CD14-positive monocyte (primary cell): ENCODE data around the gene PRSS33. TPM values are rescaled to one million over a fixed set of nuclear protein-coding genes. Genes with fewer than 3 reads are reported as not detected.

Experiments used
- DNase-seq, 3 donors: peaks; one replicate each; pipeline ENCODE4 v3.0.0-alpha.2; 2011 to 2022
- H2AFZ ChIP-seq: 2 replicates; pipeline ENCODE4 v1.6.0; 2012; ENCODE audit warnings: mild to moderate bottlenecking, low read depth, low read length, inconsistent platforms; ENCODE audit not compliant: insufficient read depth, poor library complexity, severe bottlenecking
- H3K27ac ChIP-seq, 2 donors: 1 replicate in 1 of 2; 2 replicates in 1 of 2; pipeline ENCODE4 v1.5.1; 2012 to 2013; ENCODE audit warnings: low read length in 2 of 2, control low read depth in 1 of 2, inconsistent platforms in 1 of 2, low read depth in 1 of 2, mild to moderate bottlenecking in 1 of 2
- H3K27me3 ChIP-seq, 2 donors: one replicate each; pipeline versions ENCODE4 v1.6.0 to v1.6.1; 2011 to 2013; ENCODE audit warnings: low read length in 2 of 2; ENCODE audit not compliant: control insufficient read depth in 2 of 2, insufficient read depth in 2 of 2
- H3K36me3 ChIP-seq, 2 donors: replicated peaks in 1 of 2; 1 replicate in 1 of 2; 2 replicates in 1 of 2; pipeline versions ENCODE4 v1.5.1 to v1.6.1; 2012 to 2013; ENCODE audit warnings: low read length in 2 of 2, control low read depth in 1 of 2, inconsistent platforms in 1 of 2, mild to moderate bottlenecking in 1 of 2; ENCODE audit not compliant: insufficient read depth in 2 of 2, control insufficient read depth in 1 of 2
- H3K4me1 ChIP-seq, 2 donors: 1 replicate in 1 of 2; 2 replicates in 1 of 2; pipeline versions ENCODE4 v1.5.1 to v1.6.1; 2012 to 2013; ENCODE audit warnings: low read length in 2 of 2, control low read depth in 1 of 2, inconsistent platforms in 1 of 2, mild to moderate bottlenecking in 1 of 2, moderate library complexity in 1 of 2; ENCODE audit not compliant: insufficient read depth in 2 of 2, control insufficient read depth in 1 of 2
- H3K4me2 ChIP-seq: replicated peaks from 2 replicates; pipeline ENCODE3; 2012; ENCODE audit warnings: low read length, moderate library complexity, mild to moderate bottlenecking; ENCODE audit not compliant: poor library complexity, severe bottlenecking; ENCODE audit errors: extremely low read depth
- H3K4me3 ChIP-seq, 3 experiments: fragments of 200-600 bp in 1 of 3; sonication (generic) in 1 of 3; replicated peaks in 1 of 3; 1 replicate in 2 of 3; 2 replicates in 1 of 3; pipeline ENCODE4 v1.5.1; 2011 to 2013; ENCODE audit warnings: low read length in 3 of 3, mild to moderate bottlenecking in 3 of 3, control low read depth in 2 of 3, low read depth in 2 of 3, inconsistent platforms in 1 of 3, moderate library complexity in 1 of 3
- H3K79me2 ChIP-seq: 2 replicates; pipeline ENCODE4 v1.6.0; 2012; ENCODE audit warnings: mild to moderate bottlenecking, control low read depth, inconsistent platforms, low read length, moderate library complexity; ENCODE audit not compliant: insufficient read depth
- H3K9ac ChIP-seq: 2 replicates; pipeline ENCODE4 v1.6.0; 2017; ENCODE audit warnings: low read length, mild to moderate bottlenecking; ENCODE audit not compliant: insufficient read depth, poor library complexity, severe bottlenecking
- H3K9me3 ChIP-seq, 2 donors: replicated peaks in 1 of 2; 1 replicate in 1 of 2; 2 replicates in 1 of 2; pipeline versions ENCODE4 v1.5.1 to v1.6.1; 2012 to 2013; ENCODE audit warnings: low read length in 2 of 2, control low read depth in 1 of 2; ENCODE audit not compliant: control insufficient read depth in 1 of 2, insufficient read depth in 1 of 2
- H4K20me1 ChIP-seq: 2 replicates; pipeline ENCODE4 v1.6.0; 2012; ENCODE audit warnings: mild to moderate bottlenecking, low read length, control low read depth, moderate library complexity; ENCODE audit not compliant: insufficient read depth
- H3K27ac Mint-ChIP-seq, 7 donors: one replicate each; pipeline ENCODE4 v1.8.0; 2020; ENCODE audit warnings: mild to moderate bottlenecking in 7 of 7, mixed read lengths in 7 of 7, moderate library complexity in 6 of 7, inconsistent platforms in 2 of 7
- H3K27me3 Mint-ChIP-seq, 3 donors: one replicate each; pipeline ENCODE4 v1.8.0; 2021 to 2022; ENCODE audit warnings: low read depth in 3 of 3, mild to moderate bottlenecking in 3 of 3, mixed read lengths in 3 of 3, moderate library complexity in 3 of 3, inconsistent platforms in 1 of 3
- H3K36me3 Mint-ChIP-seq, 2 donors: one replicate each; pipeline ENCODE4 v1.8.0; 2020; ENCODE audit warnings: mixed read lengths in 2 of 2, inconsistent platforms in 1 of 2, mild to moderate bottlenecking in 1 of 2
- H3K4me1 Mint-ChIP-seq: one replicate; pipeline ENCODE4 v1.8.0; 2020; ENCODE audit warnings: mild to moderate bottlenecking, mixed read lengths
- H3K4me3 Mint-ChIP-seq, 2 donors: one replicate each; pipeline ENCODE4 v1.8.0; 2020; ENCODE audit warnings: mild to moderate bottlenecking in 2 of 2, mixed read lengths in 2 of 2, moderate library complexity in 1 of 2
- H3K9me3 Mint-ChIP-seq, 7 donors: one replicate each; pipeline ENCODE4 v1.8.0; 2020 to 2022; ENCODE audit warnings: mixed read lengths in 7 of 7, mild to moderate bottlenecking in 6 of 7, moderate library complexity in 6 of 7, inconsistent platforms in 2 of 7
- CTCF ChIP-seq: fragments of 200-600 bp; IDR thresholded peaks from one replicate; pipeline ENCODE4 v1.8.0; 2022; ENCODE audit warnings: antibody characterized with exemption, mild to moderate bottlenecking
- WGBS: methylation state at CpG from one replicate; pipeline ENCODE4 v1.1.5; 2013; ENCODE audit warnings: missing lambda C conversion rate; ENCODE audit not compliant: insufficient coverage; 5-methylcytosine and 5-hydroxymethylcytosine counted together
- intact Hi-C, 2 donors: fragments of 100-400 bp; cut with micrococcal nuclease; formaldehyde crosslinking; loops; one replicate each; pipeline versions ENCODE4 v1.15.0 to v1.15.1; 2023
- polyA plus RNA-seq, 3 donors: library from polyadenylated mRNA; depleted of rRNA in 1 of 3; unstranded in 2 of 3; stranded (reverse) in 1 of 3; fragments of 300-500 nt in 2 of 3; fragments of >200 nt in 1 of 3; fragmentation: Illumina TruSeq in 2 of 3; gene quantifications; 1 replicate in 2 of 3; 2 replicates in 1 of 3; pipeline ENCODE4 v1.2.3, GENCODE V29; 2012 to 2021

The PRSS33 gene
- polyA plus RNA-seq, 3 donors = 0.05 TPM; not detected in 2

- DNase-seq = no peak
- Histone ChIP-seq H3K4me2 (no peak overlapping the region), H3K4me3 (no peak overlapping the region), H3K36me3 (no peaks in the 10 kb centered on the region), H3K27me3 (peaks cover 0 to 5% of the 10 kb centered on the region in 2 donors), H4K20me1 (no peaks in the 10 kb centered on the region), H3K79me2 (no peaks in the 10 kb centered on the region), H3K9ac (no peak overlapping the region), H3K4me1 (peaks cover 5 to 6% of the 10 kb centered on the region in 2 donors), H3K9me3 (peaks cover 4 to 10% of the 10 kb centered on the region in 2 donors), H2AFZ (no peak overlapping the region), H3K27ac (no peak overlapping the region)
- no CpG with 5 or more reads among the region's 3 CpGs for WGBS
- Mint-ChIP-seq H3K36me3 (no peaks in the 10 kb centered on the region), H3K9me3 (peaks cover 5 to 14% (median 6%) of the 10 kb centered on the region in 7 donors), H3K27ac (no peak overlapping the region), H3K4me3 (no peak overlapping the region), H3K27me3 (peaks cover 12 to 27% (median 17%) of the 10 kb centered on the region in 3 donors), H3K4me1 (peaks cover 3% of the 10 kb centered on the region)
- intact Hi-C loops = no loop called here
- no peak for TF ChIP-seq CTCF
These were observed 21.9 kb upstream of the PRSS33 start for GRCh38 chr16:2809149-2809760.

- peaks cover 0 to 5% of the 10 kb centered on the region in 2 donors for H3K27me3 ChIP-seq
- no peak for TF ChIP-seq CTCF
- no peak overlapping the region for H3K27ac Mint-ChIP-seq
- no peaks in the 10 kb centered on the region for H3K36me3 ChIP-seq
- peaks cover 15 to 35% (median 19%) of the 10 kb centered on the region in 3 donors for H3K27me3 Mint-ChIP-seq
- H3K4me1 ChIP-seq = no peaks in the 10 kb centered on the region
- H3K36me3 Mint-ChIP-seq = no peaks in the 10 kb centered on the region
- H3K4me3 ChIP-seq = no peak overlapping the region
- 89% methylated on average over 5 of the region's 7 CpGs for WGBS
- no peaks in the 10 kb centered on the region for H3K4me1 Mint-ChIP-seq
- H3K4me3 Mint-ChIP-seq = no peak overlapping the region
- peaks cover 9 to 15% of the 10 kb centered on the region in 2 donors for H3K9me3 ChIP-seq
- H3K27ac ChIP-seq = no peak overlapping the region
- DNase-seq = no peak
- no peaks in the 10 kb centered on the region for H3K79me2 ChIP-seq
- H3K9me3 Mint-ChIP-seq = peaks cover 12 to 22% (median 15%) of the 10 kb centered on the region in 7 donors
- H3K4me2 ChIP-seq = no peak overlapping the region
- intact Hi-C loops = no loop called here
- H2AFZ ChIP-seq = no peak overlapping the region
- H4K20me1 ChIP-seq = no peaks in the 10 kb centered on the region
- no peak overlapping the region for H3K9ac ChIP-seq
These were observed 20.8 kb upstream of the PRSS33 start for GRCh38 chr16:2808181-2808580.
